ENCODE data around the gene SLC24A3. TPM values are rescaled to one million over a fixed set of nuclear protein-coding genes. Genes with fewer than 3 reads are reported as not detected.

Gene SLC24A3
- total RNA-seq, 1 donor from 2014 or later = 0.21 TPM

GRCh38 chr20:19232997-19233794, 20.8 kb downstream of the SLC24A3 start:
- Mint-ChIP-seq H3K27me3 (ENCODE audit: insufficient read depth, low read depth) (peaks cover 2% of the 10 kb centered on the region), H3K36me3 (no peaks in the 10 kb centered on the region), H3K27ac (no peak overlapping the region), H3K9me3 (no peaks in the 10 kb centered on the region), H3K4me3 (no peak overlapping the region), H3K4me1 (no peaks in the 10 kb centered on the region)
- H3K9ac ChIP-seq = no peak overlapping the region
- no peaks in the 10 kb centered on the region for H3K4me1 ChIP-seq
- no peaks in the 10 kb centered on the region for H3K79me2 ChIP-seq (ENCODE audit: low read depth)
- no peak overlapping the region for H3K4me3 ChIP-seq
- no peaks in the 10 kb centered on the region for H3K36me3 ChIP-seq
- no peaks in the 10 kb centered on the region for H4K20me1 ChIP-seq (ENCODE audit: low read depth)
- no peak overlapping the region for H2AFZ ChIP-seq (replicated peaks)
- H3K27ac ChIP-seq = no peak overlapping the region
- no peak overlapping the region for H3K4me2 ChIP-seq
- no peaks in the 10 kb centered on the region for H3F3A ChIP-seq (ENCODE audit: low read depth)
- no peaks in the 10 kb centered on the region for H3K27me3 ChIP-seq
- no peaks in the 10 kb centered on the region for H3K9me3 ChIP-seq (ENCODE audit: low read depth)
- TF ChIP-seq, protein P1, sequence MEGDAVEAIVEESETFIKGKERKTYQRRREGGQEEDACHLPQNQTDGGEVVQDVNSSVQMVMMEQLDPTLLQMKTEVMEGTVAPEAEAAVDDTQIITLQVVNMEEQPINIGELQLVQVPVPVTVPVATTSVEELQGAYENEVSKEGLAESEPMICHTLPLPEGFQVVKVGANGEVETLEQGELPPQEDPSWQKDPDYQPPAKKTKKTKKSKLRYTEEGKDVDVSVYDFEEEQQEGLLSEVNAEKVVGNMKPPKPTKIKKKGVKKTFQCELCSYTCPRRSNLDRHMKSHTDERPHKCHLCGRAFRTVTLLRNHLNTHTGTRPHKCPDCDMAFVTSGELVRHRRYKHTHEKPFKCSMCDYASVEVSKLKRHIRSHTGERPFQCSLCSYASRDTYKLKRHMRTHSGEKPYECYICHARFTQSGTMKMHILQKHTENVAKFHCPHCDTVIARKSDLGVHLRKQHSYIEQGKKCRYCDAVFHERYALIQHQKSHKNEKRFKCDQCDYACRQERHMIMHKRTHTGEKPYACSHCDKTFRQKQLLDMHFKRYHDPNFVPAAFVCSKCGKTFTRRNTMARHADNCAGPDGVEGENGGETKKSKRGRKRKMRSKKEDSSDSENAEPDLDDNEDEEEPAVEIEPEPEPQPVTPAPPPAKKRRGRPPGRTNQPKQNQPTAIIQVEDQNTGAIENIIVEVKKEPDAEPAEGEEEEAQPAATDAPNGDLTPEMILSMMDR (IDR thresholded peaks at IDR 0.05) = no peak
- no peak for TF ChIP-seq EZH2phosphoT487 (IDR thresholded peaks at IDR 0.05)
- no peak for TF ChIP-seq EZH2 (IDR thresholded peaks at IDR 0.05)
- DNase-seq (ENCODE audit: low spot score) = no peak

DNA sequence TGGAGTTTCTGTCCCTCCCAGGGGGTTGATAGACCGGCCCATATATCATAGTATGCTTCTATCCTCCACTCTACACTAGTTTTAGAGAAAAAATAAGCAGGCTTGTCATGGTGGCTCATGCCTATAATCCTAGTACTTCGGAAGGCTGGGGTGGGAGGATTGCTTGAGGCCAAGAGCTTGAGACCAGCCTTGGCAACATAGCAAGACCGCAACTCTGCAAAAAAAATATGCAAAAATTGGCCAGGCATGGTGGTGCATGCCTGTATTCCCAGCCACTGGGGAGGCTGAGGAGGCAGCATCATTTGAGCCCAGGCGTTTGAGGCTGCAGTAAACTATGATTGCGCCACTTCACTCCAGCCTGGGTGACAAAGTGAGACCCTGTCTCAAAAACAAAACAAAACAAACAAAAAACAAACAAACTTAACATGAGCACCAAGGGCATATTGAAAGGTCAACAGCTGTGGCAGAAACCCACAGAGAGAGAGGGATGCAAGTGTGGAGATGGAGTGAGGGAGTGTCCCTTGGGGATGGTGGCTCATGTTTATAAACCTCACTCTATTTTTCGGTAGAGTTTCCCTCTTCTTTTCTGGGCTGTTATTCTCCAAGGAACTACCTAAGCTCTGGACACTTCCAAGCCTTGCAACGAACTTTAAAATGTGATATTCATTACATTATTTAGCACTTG, 24.1 kb downstream of the SLC24A3 start:
- H3K27ac Mint-ChIP-seq = no peak overlapping the region
- Histone ChIP-seq H2AFZ (replicated peaks) (no peak overlapping the region), H3F3A (ENCODE audit: low read depth) (no peaks in the 10 kb centered on the region), H3K79me2 (ENCODE audit: low read depth) (no peaks in the 10 kb centered on the region), H3K9me3 (ENCODE audit: low read depth) (no peaks in the 10 kb centered on the region), H3K36me3 (no peaks in the 10 kb centered on the region), H3K4me2 (no peak overlapping the region), H3K27me3 (no peaks in the 10 kb centered on the region), H3K9ac (no peak overlapping the region), H3K4me3 (no peak overlapping the region), H4K20me1 (ENCODE audit: low read depth) (no peaks in the 10 kb centered on the region), H3K27ac (no peak overlapping the region), H3K4me1 (no peaks in the 10 kb centered on the region)
- H3K4me3 Mint-ChIP-seq = no peak overlapping the region
- TF ChIP-seq, protein P1 (IDR thresholded peaks at IDR 0.05) = no peak
- TF ChIP-seq EZH2 (IDR thresholded peaks at IDR 0.05) (no peak), EZH2phosphoT487 (IDR thresholded peaks at IDR 0.05) (no peak)
- H3K9me3 Mint-ChIP-seq = no peaks in the 10 kb centered on the region
- H3K4me1 Mint-ChIP-seq = peaks cover under 1% of the 10 kb centered on the region
- peaks cover 4% of the 10 kb centered on the region for H3K27me3 Mint-ChIP-seq (ENCODE audit: insufficient read depth, low read depth)
- no peak for DNase-seq (ENCODE audit: low spot score)
- no peaks in the 10 kb centered on the region for H3K36me3 Mint-ChIP-seq

GRCh38 chr20:19241440-19241839, 29.0 kb downstream of the SLC24A3 start:
- Mint-ChIP-seq H3K27ac (no peak overlapping the region), H3K4me1 (peaks cover 4% of the 10 kb centered on the region), H3K36me3 (no peaks in the 10 kb centered on the region), H3K9me3 (no peaks in the 10 kb centered on the region), H3K27me3 (ENCODE audit: insufficient read depth, low read depth) (peaks cover 7% of the 10 kb centered on the region), H3K4me3 (no peak overlapping the region)
- Histone ChIP-seq H3K79me2 (ENCODE audit: low read depth) (no peaks in the 10 kb centered on the region), H3K9ac (no peak overlapping the region), H3K27ac (no peak overlapping the region), H3K9me3 (ENCODE audit: low read depth) (no peaks in the 10 kb centered on the region), H4K20me1 (ENCODE audit: low read depth) (no peaks in the 10 kb centered on the region), H3K36me3 (no peaks in the 10 kb centered on the region), H3K4me3 (no peak overlapping the region), H3K27me3 (no peaks in the 10 kb centered on the region), H3F3A (ENCODE audit: low read depth) (no peaks in the 10 kb centered on the region), H3K4me1 (no peaks in the 10 kb centered on the region), H3K4me2 (no peak overlapping the region), H2AFZ (replicated peaks) (no peak overlapping the region)
- DNase-seq (ENCODE audit: low spot score) = no peak
- TF ChIP-seq EZH2 (IDR thresholded peaks at IDR 0.05) (no peak), EZH2phosphoT487 (IDR thresholded peaks at IDR 0.05) (no peak)
- TF ChIP-seq, protein P1 (IDR thresholded peaks at IDR 0.05) = no peak
